Measurements from ENCODE around the gene NXPH1.

The NXPH1 gene

DNA sequence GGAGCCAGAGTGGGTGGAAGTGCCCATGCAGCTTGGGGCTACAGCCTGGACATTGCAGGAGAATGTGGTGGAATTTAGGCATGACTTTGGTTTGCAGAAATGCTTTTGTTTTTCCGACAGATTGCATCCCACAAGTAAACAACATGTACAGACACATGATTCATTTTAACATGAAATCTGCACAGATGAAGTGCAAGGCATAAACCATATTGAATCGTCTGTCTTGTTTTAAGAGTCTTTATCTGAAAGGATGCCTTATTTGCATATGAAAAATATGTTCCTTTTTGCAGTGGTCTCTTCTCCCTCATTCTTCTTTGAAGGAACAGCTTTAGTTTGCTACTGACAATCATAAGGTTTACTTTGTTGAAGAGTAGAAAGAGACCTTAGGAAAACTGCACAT, 94.9 kb downstream of the NXPH1 start:
- TF ChIP-seq, protein P1, sequence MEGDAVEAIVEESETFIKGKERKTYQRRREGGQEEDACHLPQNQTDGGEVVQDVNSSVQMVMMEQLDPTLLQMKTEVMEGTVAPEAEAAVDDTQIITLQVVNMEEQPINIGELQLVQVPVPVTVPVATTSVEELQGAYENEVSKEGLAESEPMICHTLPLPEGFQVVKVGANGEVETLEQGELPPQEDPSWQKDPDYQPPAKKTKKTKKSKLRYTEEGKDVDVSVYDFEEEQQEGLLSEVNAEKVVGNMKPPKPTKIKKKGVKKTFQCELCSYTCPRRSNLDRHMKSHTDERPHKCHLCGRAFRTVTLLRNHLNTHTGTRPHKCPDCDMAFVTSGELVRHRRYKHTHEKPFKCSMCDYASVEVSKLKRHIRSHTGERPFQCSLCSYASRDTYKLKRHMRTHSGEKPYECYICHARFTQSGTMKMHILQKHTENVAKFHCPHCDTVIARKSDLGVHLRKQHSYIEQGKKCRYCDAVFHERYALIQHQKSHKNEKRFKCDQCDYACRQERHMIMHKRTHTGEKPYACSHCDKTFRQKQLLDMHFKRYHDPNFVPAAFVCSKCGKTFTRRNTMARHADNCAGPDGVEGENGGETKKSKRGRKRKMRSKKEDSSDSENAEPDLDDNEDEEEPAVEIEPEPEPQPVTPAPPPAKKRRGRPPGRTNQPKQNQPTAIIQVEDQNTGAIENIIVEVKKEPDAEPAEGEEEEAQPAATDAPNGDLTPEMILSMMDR (IDR thresholded peaks at IDR 0.05; ENCODE audit: low read depth, low read length), result no peak
- no peak overlapping the region for H3K4me3 ChIP-seq (ENCODE audit: low read depth, low read length)

DNA sequence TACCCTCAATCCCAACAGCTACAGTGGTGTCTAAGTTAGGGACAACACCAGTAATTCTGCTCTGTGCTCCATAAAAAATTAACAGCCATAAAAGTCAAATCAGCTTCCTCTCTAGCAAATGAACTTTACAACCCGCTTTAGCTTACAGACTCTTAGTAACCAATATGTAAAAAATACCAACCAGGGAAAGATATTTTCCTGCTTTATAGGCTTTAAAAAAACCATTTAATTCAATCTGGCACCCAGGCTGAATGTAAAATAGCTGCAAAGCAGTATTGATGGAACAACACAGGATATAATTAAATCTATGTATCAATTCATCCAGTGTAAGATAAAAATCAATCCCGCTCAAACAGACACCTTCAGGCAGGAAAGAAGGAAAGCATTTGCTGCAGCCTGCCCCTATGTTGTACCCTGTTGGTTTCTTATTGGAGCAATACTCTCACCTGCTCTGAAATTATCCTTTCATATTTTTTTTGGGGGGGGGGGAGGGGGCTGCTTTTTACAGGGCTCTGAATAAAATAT, 98.6 kb downstream of the NXPH1 start:
- H3K4me3 ChIP-seq (ENCODE audit: low read depth, low read length), result no peak overlapping the region
- TF ChIP-seq, protein P1 (IDR thresholded peaks at IDR 0.05; ENCODE audit: low read depth, low read length), result no peak

DNA sequence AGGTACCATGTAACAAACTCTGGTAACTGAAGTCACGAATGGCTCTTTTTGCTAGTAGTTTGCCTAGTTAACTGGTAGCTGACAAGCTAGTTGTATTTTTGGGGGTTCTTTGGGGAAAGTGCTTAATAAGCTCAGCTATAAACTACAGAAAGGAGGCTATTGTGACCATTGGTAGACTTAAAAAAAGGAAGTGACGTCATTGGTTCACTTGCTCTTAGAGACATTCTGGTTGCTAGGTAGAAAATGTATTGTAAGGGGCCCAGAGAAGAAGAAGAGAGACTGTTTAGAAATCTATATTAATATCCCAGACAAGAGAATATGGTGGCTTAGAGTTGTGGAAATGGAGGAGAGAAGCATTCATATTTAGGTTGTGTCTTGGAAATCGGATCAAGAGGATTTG, 103.0 kb downstream of the NXPH1 start:
- TF ChIP-seq, protein P1 (IDR thresholded peaks at IDR 0.05; ENCODE audit: low read depth, low read length), result no peak
- no peak overlapping the region for H3K4me3 ChIP-seq (ENCODE audit: low read depth, low read length)

DNA sequence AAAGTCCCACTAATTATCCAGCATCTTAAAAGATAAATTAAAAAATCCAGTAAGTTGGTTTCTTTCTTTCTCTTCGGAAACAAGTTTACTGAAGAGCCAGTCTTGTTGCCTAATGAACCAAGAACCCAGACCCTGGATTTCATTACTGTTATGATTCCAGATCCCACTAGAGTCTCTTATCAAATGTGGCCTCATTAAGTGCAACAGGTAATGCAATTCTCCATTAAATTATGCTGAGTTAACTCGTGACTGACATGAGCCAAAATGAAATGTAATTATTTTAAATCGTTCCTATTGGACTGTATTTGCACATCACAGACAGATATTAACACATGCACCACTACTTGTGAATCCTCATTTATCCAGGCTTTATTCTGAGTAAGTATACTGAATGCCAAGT, 115.6 kb downstream of the NXPH1 start:
- TF ChIP-seq, protein P1 (IDR thresholded peaks at IDR 0.05; ENCODE audit: low read depth, low read length), result no peak
- H3K4me3 ChIP-seq (ENCODE audit: low read depth, low read length), result no peak overlapping the region

DNA sequence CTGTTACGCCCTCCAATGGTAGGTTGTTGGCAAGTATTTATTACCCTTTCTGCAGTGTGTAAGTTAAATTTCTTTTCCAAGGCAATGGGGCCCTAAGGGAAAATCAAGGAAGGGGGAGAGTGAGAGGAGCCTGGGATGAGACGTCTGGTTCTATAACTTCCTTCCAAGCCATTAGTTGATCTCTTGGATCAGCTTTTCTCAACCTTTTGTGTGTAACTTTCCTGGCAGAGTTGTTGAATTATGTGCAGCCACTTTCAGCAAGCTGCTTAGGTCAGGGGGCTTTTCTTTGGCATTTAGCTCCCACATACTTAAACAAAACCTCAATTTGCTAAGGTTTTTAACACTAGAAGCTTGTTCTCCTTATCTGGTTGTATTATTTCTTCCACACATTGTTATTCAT, 127.1 kb downstream of the NXPH1 start:
- TF ChIP-seq, protein P1 (IDR thresholded peaks at IDR 0.05; ENCODE audit: low read depth, low read length), result no peak
- H3K4me3 ChIP-seq (ENCODE audit: low read depth, low read length), result no peak overlapping the region

DNA sequence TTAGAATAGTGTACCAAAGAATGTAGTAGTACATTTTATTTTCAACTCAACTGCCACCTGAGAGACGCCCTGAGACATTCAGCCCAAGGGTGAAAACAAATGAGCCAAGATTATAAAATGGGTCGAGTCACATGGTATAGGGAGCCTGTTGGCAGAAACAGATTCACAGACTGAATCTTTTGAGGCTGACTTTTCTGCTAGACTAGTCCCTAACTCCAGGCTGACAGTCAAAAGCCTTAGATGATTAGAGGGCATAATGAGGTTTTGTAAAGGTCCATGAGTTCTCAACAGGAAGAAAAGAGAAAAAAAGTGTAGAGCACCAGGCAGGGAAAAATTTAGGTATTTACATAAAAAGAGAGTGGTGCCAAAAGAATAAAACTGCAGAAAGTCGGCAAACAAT, 128.0 kb downstream of the NXPH1 start:
- TF ChIP-seq, protein P1 (IDR thresholded peaks at IDR 0.05; ENCODE audit: low read depth, low read length), result no peak
- no peak overlapping the region for H3K4me3 ChIP-seq (ENCODE audit: low read depth, low read length)

DNA sequence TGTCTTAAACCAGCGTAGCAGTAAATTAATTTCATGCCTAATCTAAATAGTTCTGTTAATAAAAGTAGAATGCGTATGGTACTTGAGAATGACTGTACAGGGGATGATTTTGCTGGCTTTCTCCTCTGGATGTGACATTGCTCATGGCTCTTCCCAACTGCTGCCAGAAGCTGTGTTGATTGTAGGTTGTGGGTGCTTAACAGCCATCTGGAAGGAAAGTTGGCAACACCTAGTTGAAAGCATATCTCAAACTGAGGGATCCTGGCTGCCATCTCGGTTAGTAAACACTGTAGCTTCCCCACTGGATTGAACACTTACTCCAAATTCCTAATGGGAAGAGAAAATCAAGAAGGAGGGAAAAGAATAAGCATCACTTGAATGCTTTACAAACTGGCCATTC, 130.9 kb downstream of the NXPH1 start:
- TF ChIP-seq, protein P1 (IDR thresholded peaks at IDR 0.05; ENCODE audit: low read depth, low read length), result no peak
- no peak overlapping the region for H3K4me3 ChIP-seq (ENCODE audit: low read depth, low read length)
